ENCODE results near the gene NRCAM. TPM values are rescaled to one million over a fixed set of nuclear protein-coding genes. Genes with fewer than 3 reads are reported as not detected.
A peak's percentile ranks its signal among the peaks of the same experiment; 100 is the strongest.

The NRCAM gene
- total RNA-seq, 1 donor from 2014 or later = 9.5 TPM

GRCh38 chr7:108459922-108460551 lies 3.8 kb upstream of the NRCAM start:
- Mint-ChIP-seq H3K27me3 (ENCODE audit: low read depth) (peaks cover 19% of the 10 kb centered on the region), H3K9me3 (ENCODE audit: low read depth) (no peaks in the 10 kb centered on the region), H3K27ac (ENCODE audit: unreplicated experiment) (no peak overlapping the region), H3K4me1 (ENCODE audit: low read depth) (peaks cover 8% of the 10 kb centered on the region), H3K4me3 (ENCODE audit: unreplicated experiment) (no peak overlapping the region), H3K36me3 (ENCODE audit: low read depth) (no peaks in the 10 kb centered on the region)
- no peak for DNase-seq (ENCODE audit: low spot score)
- TF ChIP-seq CTCF (IDR thresholded peaks at IDR 0.05) = peak; percentile 84

- TF ChIP-seq CTCF (IDR thresholded peaks at IDR 0.05) = no peak
- peaks cover 15% of the 10 kb centered on the region for H3K4me1 Mint-ChIP-seq (ENCODE audit: low read depth)
- H3K27me3 Mint-ChIP-seq (ENCODE audit: low read depth) = peaks cover 19% of the 10 kb centered on the region
- no peaks in the 10 kb centered on the region for H3K9me3 Mint-ChIP-seq (ENCODE audit: low read depth)
- no peak overlapping the region for H3K27ac Mint-ChIP-seq (ENCODE audit: unreplicated experiment)
- H3K36me3 Mint-ChIP-seq (ENCODE audit: low read depth) = no peaks in the 10 kb centered on the region
- H3K4me3 Mint-ChIP-seq (ENCODE audit: unreplicated experiment) = no peak overlapping the region
- no peak for DNase-seq (ENCODE audit: low spot score)
These were observed 1.6 kb upstream of the NRCAM start for GRCh38 chr7:108457871-108458270.

- Mint-ChIP-seq H3K9me3 (ENCODE audit: low read depth) (no peaks in the 10 kb centered on the region), H3K36me3 (ENCODE audit: low read depth) (no peaks in the 10 kb centered on the region), H3K4me1 (ENCODE audit: low read depth) (peaks cover 15% of the 10 kb centered on the region), H3K4me3 (ENCODE audit: unreplicated experiment) (peak overlapping the region; percentile 46), H3K27me3 (ENCODE audit: low read depth) (peaks cover 20% of the 10 kb centered on the region), H3K27ac (ENCODE audit: unreplicated experiment) (no peak overlapping the region)
- TF ChIP-seq CTCF (IDR thresholded peaks at IDR 0.05) = no peak
- DNase-seq (ENCODE audit: low spot score) = no peak
These were observed 757 bp upstream of the NRCAM start for GRCh38 chr7:108456845-108457540.

GRCh38 chr7:108455551-108455997 lies 662 bp downstream of the NRCAM start:
- Mint-ChIP-seq H3K4me1 (ENCODE audit: low read depth) (peaks cover 15% of the 10 kb centered on the region), H3K9me3 (ENCODE audit: low read depth) (no peaks in the 10 kb centered on the region), H3K4me3 (ENCODE audit: unreplicated experiment) (peak overlapping the region; percentile 82), H3K27me3 (ENCODE audit: low read depth) (peaks cover 25% of the 10 kb centered on the region), H3K36me3 (ENCODE audit: low read depth) (no peaks in the 10 kb centered on the region), H3K27ac (ENCODE audit: unreplicated experiment) (no peak overlapping the region)
- TF ChIP-seq CTCF (IDR thresholded peaks at IDR 0.05) = no peak
- peak; percentile 93 for DNase-seq (ENCODE audit: low spot score)

- no peaks in the 10 kb centered on the region for H3K36me3 Mint-ChIP-seq (ENCODE audit: low read depth)
- peaks cover 25% of the 10 kb centered on the region for H3K27me3 Mint-ChIP-seq (ENCODE audit: low read depth)
- peak overlapping the region; percentile 25 for H3K27ac Mint-ChIP-seq (ENCODE audit: unreplicated experiment)
- no peak for DNase-seq (ENCODE audit: low spot score)
- no peaks in the 10 kb centered on the region for H3K9me3 Mint-ChIP-seq (ENCODE audit: low read depth)
- peak; percentile 46 for TF ChIP-seq CTCF (IDR thresholded peaks at IDR 0.05)
- peak overlapping the region; percentile 82 for H3K4me3 Mint-ChIP-seq (ENCODE audit: unreplicated experiment)
- H3K4me1 Mint-ChIP-seq (ENCODE audit: low read depth) = peaks cover 12% of the 10 kb centered on the region
These were observed 1.3 kb downstream of the NRCAM start for GRCh38 chr7:108454674-108455550.
